Activated CD8-positive, alpha-beta memory T cell treated with anti-CD3 and anti-CD28 coated beads for 48 hours (primary cell): ENCODE measurements around the gene CAPN6.

ENCODE experiments used
- DNase-seq, 3 experiments: peaks; one replicate each; pipeline ENCODE4 v3.0.0-alpha.2; 2020; ENCODE audit warnings: low read depth in 2 of 3, low spot score in 2 of 3

CAPN6 gene, protein sequence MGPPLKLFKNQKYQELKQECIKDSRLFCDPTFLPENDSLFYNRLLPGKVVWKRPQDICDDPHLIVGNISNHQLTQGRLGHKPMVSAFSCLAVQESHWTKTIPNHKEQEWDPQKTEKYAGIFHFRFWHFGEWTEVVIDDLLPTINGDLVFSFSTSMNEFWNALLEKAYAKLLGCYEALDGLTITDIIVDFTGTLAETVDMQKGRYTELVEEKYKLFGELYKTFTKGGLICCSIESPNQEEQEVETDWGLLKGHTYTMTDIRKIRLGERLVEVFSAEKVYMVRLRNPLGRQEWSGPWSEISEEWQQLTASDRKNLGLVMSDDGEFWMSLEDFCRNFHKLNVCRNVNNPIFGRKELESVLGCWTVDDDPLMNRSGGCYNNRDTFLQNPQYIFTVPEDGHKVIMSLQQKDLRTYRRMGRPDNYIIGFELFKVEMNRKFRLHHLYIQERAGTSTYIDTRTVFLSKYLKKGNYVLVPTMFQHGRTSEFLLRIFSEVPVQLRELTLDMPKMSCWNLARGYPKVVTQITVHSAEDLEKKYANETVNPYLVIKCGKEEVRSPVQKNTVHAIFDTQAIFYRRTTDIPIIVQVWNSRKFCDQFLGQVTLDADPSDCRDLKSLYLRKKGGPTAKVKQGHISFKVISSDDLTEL

DNA sequence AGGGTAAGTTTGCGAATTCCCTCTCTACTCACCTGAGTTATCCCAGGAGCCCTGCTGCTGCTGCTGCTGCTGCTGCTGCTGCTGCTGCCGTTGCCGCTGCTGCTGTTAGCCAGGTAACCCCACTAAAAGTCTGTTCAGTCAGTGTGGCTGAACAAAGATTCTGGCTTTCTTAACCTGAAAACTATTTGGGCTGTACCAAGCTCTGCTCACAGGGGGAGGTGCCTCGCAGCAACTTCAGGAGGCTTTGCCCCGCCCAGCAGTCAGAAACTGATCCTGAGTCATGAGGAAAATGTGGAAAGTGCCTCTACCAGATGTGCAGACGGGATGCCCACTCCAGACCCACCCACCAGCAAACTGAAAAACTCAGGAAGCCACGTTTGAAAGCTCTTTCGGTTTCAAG lies at the start of gene CAPN6:
Gene CAPN6 (minus strand): TSS at position 145 of the 400 bp plus-strand sequence. CDS start 6,547 bp downstream, outside the sequence.
- DNase-seq, result no peak

DNA sequence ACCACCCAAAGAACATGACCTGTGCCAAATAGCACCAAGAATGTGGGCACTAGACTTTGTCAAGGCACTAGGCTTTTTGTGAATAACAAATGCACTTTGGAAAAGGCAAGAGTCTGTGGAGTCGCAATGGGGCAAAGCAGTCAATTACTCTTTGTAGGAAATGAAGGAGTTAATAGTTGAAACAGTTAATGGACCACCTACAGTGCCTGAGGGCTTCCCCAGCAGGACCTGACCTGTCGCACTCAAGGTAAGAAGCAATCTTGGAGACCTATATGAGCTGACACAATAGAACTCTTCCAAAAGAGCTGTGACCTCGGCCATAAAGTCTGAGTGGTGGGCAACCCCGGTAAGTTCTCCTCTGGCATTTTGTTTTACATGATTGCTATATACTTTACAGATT lies 49.2 kb upstream of the CAPN6 start:
- no peak for DNase-seq

DNA sequence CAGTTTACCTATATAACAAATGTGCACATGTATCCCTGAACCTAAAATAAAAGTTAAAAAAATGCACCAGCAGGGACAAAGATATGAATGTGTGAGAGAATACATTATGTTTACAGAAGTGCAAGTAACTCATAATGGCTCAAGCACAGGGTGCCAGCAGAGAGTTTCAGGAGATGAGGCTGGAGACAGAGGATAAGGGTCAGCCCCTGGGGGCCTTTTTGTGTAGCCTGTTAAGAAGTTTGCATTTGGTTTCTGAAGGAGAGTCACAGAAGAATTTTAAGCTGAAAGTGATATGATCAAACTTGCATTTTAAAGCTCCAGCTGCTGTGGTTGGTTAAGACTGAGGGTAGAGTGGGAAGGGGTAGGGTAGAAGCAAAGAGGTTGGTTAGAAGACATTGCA lies 48.6 kb upstream of the CAPN6 start:
- DNase-seq, result no peak

DNA sequence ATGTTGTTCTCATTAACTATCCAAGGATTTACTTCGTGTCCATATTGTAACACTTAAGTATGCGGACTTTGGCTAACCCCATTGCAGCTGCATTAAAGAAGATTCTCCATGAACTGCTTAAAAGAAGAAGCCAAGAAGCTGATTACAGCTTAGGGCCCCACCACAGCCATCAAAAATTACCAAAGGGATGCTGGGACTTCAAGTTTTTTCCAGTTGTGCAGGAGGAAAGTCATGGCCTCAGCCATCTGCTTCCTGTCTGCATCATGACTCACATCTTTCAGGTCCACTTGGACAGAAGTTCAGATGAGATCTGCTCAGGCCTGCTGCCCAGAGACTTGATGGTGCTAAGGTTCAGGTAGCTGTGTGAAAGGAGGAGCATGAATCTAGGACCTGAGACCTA lies 38.8 kb upstream of the CAPN6 start:
- DNase-seq, result no peak

DNA sequence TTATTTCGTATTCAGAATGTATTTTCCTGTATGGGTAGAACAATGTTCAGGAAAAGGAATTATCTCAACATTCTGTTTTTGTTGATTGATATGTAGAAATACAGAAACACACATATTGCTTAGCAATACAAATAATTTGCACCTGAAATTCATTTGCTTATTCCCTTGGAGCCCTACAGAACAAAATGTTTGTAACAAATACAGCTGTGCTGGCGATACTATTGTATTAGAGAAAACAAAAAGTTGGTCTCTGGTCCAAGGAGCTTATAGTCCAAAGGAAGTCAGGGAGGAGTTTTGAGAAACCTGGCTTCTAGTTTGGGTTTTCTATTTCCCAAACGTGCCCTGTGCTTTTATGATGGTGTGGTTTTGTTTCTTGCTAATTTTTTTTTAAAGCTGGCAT lies 37.8 kb upstream of the CAPN6 start:
- no peak for DNase-seq

DNA sequence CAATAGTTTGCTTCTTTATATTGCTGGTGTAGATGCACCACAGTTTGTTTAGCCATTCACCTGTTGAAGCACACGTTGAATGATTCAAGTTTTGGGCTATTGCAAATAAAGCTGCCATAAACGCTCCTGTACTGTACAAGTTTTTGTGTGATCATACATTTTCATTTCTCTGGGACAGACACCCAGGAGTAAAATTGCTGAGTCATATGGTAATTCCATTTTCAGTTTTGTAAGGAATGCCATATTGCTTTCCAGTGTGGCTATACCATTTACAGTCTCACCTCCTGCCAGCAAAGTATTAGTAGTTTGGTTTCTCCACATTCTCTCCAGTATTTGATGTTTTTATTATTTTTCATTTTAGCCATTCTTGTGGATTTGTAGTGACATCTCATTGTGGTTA lies 32.0 kb upstream of the CAPN6 start:
- no peak for DNase-seq

DNA sequence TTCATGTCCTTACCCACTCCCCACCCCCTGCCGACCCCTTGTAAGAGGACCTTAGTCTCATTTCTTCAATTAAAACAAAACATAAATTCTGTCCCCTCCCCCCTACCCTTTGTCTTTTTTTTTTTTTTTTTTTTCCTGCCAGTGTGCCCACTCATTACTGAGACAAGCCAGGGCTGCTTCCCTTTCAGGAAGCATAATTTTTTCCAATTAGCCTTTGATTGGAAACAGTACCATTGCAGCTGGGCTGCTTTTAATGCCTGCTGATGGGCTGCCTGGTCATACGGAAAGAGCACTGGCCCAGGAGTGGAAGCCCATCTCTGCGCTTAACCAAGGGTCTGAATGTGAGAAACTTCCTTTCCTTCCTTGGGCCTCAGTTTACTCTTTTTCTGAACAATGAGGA lies 18.6 kb upstream of the CAPN6 start:
- no peak for DNase-seq

DNA sequence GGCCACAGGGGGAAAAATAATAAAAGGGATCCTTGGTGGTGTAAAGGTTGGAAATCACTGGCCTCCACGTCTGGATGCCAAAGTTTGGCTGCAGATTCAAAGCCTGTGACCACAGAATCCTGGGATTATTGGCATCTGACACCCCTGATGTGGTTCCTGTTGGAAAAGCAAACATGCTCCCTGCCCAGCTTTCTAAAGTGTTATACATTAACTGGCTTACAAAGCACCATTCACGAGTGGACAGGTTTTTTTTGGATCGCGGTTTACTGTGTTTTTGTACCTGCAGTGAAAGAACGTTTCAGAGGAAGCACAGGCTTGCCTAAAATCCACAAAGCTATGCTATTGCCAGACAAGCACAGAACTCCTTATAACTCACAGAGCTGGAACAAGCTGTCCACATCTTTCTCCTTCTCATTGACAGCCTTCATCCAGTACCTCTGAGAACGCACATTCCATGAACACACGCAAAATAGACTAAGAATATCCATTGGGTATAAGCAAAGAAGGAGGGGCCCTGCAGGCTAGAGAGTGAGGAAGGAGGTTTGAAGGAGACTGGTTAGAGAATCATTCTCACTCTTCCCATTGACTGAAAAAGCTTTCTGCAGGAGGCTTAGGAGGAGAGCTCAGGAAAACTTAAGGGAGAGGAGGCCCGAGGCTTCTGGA lies 14.5 kb upstream of the CAPN6 start:
- no peak for DNase-seq

DNA sequence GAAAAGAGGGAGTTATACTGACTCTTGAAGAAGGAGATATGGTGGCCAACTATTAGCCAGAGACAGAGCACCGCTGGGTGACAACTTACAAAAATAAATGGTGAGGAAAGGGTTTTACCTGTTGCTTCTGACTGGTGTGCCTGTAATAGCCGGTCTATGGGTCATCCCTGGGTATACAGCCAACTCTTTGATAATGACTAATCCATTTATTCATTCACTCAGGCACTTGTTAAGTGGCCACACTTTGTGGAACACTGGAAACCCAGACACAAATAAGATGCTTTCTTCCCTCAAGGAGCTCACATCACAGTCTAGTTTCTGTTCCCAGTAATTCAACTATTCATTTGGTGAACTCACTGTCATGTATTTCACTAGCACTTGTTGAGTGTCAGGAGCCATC lies 13.2 kb upstream of the CAPN6 start:
- no peak for DNase-seq

DNA sequence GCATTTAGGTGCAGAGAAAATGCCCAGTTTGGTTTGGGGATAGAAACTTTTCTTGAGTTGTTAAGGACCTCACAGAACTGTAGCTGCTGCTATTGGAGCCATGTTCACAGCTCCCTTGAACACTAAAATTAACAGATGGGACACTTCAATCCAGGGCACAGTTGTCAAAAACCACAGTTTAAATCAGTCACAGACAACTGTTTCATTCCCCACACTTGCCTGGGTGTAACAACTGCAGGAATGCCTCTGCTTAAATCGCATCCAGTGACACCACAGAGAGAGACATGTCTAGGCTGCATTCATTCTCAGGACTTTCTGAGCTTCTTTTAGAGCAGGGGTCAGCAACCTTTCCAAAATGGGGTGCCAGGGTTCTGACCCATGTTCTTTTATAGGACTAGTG lies 12.7 kb upstream of the CAPN6 start:
- DNase-seq, result no peak

DNA sequence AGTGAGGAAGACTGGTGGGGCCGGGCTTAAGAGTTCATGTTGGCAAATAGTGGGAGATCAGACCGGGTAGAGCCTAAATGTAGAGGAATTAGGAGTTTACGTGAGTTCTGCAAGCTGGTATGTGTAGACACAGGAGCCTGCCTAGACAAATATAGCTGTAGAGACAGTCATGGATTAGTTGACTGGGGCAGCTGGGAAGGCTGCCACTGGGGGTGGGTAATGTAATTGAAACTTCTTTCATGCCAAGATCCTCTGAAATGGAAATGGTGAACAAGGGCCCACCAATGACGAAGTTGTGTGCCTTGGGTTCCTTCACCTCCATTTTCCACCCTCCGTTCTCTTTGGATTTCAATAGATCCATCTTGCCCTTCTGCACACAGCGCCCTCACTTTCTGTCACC lies 11.9 kb upstream of the CAPN6 start:
- no peak for DNase-seq

DNA sequence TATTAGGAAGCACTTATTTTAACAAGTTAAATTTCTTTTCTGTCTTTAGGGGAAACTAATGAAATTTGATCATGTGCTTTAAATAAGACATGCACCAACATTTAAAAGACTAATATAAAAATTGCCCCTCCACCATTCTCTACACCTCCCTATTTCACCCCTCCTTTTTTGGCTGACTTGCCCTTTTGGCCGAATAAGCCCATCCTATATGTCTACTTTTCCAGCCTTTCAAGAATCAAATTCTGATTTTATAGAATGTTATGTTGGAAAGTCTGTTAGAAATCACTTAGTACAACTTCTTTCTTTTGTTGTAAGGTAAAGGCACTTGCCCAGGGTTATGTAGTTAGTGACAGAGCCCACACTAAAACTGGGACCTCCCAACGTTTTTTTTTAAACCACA lies 1.8 kb downstream of the CAPN6 start:
- DNase-seq, result no peak

DNA sequence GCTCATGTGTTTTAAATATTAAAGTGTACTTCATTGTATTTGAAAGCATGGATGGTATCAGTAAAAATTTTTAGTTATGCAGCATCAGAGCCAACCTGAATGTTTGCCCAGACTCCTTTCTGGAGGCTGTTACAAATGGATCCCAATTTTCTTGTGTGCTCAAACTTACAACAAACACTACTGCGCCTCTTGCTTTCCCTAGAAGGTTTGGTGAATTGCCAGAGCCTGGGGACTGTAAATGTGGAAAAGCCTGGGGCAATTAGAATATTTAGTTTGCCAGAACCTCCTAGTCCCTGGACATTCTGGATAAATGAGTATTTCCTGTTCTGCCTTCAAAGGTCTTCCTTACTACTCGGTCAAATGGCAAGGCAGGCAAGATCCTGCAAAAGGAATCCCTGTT lies 4.8 kb downstream of the CAPN6 start:
- no peak for DNase-seq

DNA sequence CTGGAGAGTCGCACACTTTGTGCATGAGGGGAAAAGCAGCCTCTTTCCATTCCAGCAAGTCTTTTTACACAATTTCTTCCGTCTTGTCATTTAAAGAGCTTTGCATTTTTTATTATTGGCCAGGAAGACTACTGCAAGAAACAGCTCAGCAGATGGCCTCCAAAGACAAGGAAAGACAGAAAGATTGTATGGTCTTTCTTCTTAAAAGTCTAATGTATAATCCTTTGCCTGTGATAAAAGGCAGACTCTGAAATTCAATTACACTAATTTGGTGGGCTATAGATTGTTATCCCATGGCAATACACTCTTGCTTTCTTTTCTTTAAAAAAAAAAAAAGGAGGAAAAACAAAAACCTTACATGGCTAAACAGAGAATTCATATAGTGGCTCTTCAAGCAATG lies 5.9 kb downstream of the CAPN6 start:
- no peak for DNase-seq

DNA sequence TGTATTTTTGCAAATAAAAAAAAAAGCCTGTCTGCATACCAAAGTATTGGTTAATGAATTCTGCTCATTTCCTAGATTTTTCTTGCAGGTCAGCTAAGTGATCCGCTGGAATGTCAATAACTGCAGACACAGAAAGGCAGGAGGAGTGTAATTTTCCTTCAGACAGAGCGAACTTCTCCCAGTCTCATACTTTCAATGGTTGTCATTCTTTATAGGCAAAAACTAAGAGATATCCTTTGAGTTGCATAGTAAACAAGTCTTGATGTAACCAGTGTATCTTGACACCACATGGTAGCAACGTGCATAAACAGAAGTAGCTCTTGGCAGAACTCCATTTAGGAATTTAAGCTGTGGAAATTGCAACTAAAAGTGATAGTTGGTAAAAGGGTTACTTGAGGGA lies 8.2 kb downstream of the CAPN6 start:
- DNase-seq, result no peak

DNA sequence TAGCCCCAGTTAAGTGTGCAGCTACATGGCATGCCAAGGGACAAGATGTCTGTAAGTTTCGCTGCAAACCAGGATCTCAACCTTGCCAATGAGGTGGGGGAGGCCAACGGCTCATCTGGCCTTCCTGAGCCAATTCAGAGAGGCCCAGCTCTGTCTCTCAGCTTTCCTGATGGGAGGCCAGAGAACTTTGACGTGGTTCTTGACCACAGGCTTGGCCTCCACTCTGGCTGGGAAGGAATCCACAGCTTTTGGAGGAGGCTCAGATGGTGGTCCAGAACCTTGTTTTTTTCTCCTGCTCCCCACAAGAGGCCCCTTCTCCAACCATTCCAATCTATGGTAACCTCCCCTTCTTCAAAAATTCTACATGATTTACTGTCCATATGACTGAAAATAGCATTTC lies 9.8 kb downstream of the CAPN6 start:
- no peak for DNase-seq

DNA sequence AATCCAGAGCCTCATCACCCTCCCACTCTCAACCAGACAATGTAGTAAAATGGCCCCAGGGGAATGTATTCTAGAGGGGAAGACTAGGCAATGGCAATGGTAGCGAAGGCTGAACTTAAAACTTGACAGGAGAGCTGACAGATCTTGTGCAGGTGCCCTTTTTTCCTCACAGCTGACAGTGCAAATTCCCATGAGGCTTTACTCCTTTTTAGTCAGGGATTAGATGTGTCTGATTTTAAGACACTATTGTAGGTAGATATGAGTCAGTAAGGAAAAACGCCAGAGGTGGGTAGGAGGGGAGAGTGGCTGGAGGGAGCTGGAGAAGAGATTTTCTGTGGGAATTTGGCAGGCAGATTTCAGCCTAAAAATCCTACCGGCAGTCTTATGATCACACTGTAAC lies 10.7 kb downstream of the CAPN6 start:
- no peak for DNase-seq

DNA sequence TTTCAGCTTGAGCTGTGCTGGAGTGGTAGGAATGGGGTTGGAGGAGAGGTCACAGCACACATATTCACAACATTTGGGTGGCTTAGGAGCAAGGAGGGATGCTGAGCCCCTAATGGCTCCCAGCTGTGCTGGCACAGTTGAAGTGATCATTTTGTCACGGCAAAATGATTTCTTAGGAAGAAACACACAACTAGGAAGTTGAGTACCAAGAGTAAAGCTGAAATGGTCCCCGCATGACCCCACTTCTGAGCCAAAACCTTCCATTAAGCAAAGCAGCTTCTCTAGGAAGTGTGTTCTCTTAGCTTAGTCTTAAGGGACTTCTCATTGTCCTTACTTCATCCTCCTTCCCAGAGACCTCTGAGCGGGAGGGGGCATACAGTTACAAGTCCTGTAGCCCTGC lies 12.6 kb downstream of the CAPN6 start:
- no peak for DNase-seq

DNA sequence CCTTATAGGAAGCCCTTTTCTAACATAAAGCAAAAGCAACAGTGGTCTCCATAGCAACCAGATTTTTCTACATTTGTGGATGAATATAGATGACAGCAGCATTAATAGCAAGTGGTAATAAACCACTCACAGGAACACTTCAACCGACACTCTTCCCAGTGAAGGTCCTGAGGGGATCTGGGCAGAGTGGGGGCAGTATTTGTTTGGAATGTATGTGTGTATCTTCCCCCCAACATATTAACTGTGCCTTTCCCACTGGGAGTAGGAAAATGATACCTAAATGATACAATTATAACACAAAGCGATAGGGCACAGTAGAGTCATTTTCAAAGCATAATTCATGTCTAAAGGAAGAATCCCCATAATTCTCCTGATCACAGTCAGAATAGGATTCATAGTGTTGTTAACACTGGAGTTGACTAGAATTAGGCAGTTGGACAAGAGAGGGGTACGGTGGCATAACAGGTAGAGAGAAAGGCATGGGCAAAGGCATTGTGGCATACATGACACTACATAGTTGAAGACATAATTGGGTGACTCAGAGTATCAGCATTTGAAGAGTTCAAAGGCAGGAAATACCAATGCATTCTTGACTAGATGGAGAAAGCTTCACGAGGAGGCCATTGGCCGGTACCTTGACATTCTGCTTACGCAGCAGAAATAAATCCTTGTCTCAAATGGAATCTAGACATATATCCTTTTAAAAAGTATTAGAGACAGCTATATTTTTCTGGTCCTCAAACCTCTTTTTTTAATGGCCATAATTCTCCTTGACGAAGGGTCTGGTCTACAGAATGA lies 15.2 kb downstream of the CAPN6 start:
- DNase-seq, result no peak

DNA sequence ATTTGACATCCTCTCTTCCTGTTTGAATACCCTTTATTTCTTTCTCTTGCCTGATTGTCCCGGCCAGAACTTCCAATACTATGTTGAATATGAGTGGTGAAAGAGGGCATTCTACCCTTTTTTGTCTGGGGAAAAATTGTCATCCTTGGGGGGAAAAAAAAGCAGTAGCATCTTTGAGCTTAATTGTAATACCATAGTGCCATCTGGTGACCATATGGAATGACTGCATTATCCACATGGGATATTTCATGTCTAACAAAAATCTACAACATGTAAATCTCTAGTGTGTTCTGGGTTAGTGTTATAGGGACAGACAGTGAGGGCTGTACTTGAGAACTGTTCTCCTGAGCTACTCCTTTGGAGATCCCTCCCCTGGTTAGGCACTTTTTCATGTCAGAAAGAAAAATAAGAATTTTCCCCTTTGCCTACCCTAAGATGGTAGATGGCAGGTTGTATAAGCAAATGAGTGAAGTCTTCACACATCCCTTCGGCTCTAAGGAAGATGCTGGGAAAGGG lies 26.0 kb downstream of the CAPN6 start:
- DNase-seq, result no peak

DNA sequence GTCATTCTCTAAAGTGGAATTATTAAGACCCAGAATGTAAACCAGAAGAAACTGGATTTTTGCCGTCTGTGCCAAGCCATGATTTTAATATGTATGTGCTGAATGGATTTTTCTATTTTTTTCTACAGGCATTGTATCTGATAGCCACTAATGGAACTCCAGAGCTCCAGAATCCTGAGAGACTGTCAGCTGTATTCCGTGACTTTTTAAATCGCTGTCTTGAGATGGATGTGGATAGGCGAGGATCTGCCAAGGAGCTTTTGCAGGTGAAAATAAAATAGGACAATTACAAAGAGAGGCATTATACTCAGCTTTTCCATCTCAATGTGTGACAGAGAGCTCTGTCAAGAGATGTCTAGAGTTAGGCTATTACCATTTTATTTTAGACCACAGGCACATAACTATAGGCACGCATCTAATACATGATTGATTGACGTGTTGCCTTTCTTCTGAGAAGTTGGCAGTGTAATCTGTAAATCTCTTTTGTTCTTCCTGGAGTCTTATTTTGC lies 53.9 kb downstream of the CAPN6 start:
- DNase-seq, result no peak
